Stimulated activated naive CD8-positive, alpha-beta T cell treated with anti-CD3 and anti-CD28 coated beads, Interleukin-15, Interleukin-2, amounts not matched to agents 100 ng/mL and 50 ng/mL, for 24 hours (primary cell): ENCODE data around the gene KLK1.

Source experiments
- H3K27ac Mint-ChIP-seq: one replicate; pipeline ENCODE4 v1.8.0; 2021; ENCODE audit warnings: mild to moderate bottlenecking, mixed read lengths
- H3K27me3 Mint-ChIP-seq: one replicate; pipeline ENCODE4 v1.8.0; 2021; ENCODE audit warnings: mixed read lengths
- H3K36me3 Mint-ChIP-seq: one replicate; pipeline ENCODE4 v1.8.0; 2021; ENCODE audit warnings: low read depth, mixed read lengths
- H3K4me1 Mint-ChIP-seq: one replicate; pipeline ENCODE4 v1.8.0; 2021; ENCODE audit warnings: low read depth, mixed read lengths
- H3K4me3 Mint-ChIP-seq: one replicate; pipeline ENCODE4 v1.8.0; 2021; ENCODE audit warnings: mild to moderate bottlenecking, mixed read lengths
- H3K9me3 Mint-ChIP-seq: one replicate; pipeline ENCODE4 v1.8.0; 2021; ENCODE audit warnings: mixed read lengths

The KLK1 gene

GRCh38 chr19:50829801-50830200, 6.2 kb upstream of the KLK1 start:
- no peaks in the 10 kb centered on the region for H3K36me3 Mint-ChIP-seq
- H3K9me3 Mint-ChIP-seq: no peaks in the 10 kb centered on the region
- H3K27ac Mint-ChIP-seq: no peak overlapping the region
- peaks cover 50% of the 10 kb centered on the region for H3K27me3 Mint-ChIP-seq
- no peaks in the 10 kb centered on the region for H3K4me1 Mint-ChIP-seq
- no peak overlapping the region for H3K4me3 Mint-ChIP-seq

- H3K27me3 Mint-ChIP-seq: peaks cover 47% of the 10 kb centered on the region
- H3K4me3 Mint-ChIP-seq: no peak overlapping the region
- H3K27ac Mint-ChIP-seq: no peak overlapping the region
- no peaks in the 10 kb centered on the region for H3K9me3 Mint-ChIP-seq
- no peaks in the 10 kb centered on the region for H3K36me3 Mint-ChIP-seq
- H3K4me1 Mint-ChIP-seq: no peaks in the 10 kb centered on the region
Observed at GRCh38 chr19:50827476-50827875, 3.9 kb upstream of the KLK1 start.

GRCh38 chr19:50826492-50827240, 3.1 kb upstream of the KLK1 start:
- peaks cover 54% of the 10 kb centered on the region for H3K27me3 Mint-ChIP-seq
- H3K9me3 Mint-ChIP-seq: no peaks in the 10 kb centered on the region
- H3K4me3 Mint-ChIP-seq: no peak overlapping the region
- no peaks in the 10 kb centered on the region for H3K4me1 Mint-ChIP-seq
- no peak overlapping the region for H3K27ac Mint-ChIP-seq
- no peaks in the 10 kb centered on the region for H3K36me3 Mint-ChIP-seq

GRCh38 chr19:50822661-50823208, 852 bp downstream of the KLK1 start:
- H3K9me3 Mint-ChIP-seq: no peaks in the 10 kb centered on the region
- peaks cover 29% of the 10 kb centered on the region for H3K4me1 Mint-ChIP-seq
- H3K27ac Mint-ChIP-seq: no peak overlapping the region

GRCh38 chr19:50821622-50822021, 2.0 kb downstream of the KLK1 start:
- Mint-ChIP-seq H3K36me3 (no peaks in the 10 kb centered on the region), H3K4me3 (no peak overlapping the region), H3K4me1 (peaks cover 40% of the 10 kb centered on the region), H3K9me3 (no peaks in the 10 kb centered on the region), H3K27ac (no peak overlapping the region), H3K27me3 (peaks cover 67% of the 10 kb centered on the region)

More at GRCh38 chr19:50822661-50823208, 852 bp downstream of the KLK1 start:
- Mint-ChIP-seq H3K27me3 (peaks cover 61% of the 10 kb centered on the region), H3K36me3 (no peaks in the 10 kb centered on the region), H3K4me3 (no peak overlapping the region)

- Mint-ChIP-seq H3K27ac (no peak overlapping the region), H3K27me3 (peaks cover 67% of the 10 kb centered on the region), H3K36me3 (no peaks in the 10 kb centered on the region), H3K4me1 (peaks cover 43% of the 10 kb centered on the region), H3K9me3 (no peaks in the 10 kb centered on the region), H3K4me3 (no peak overlapping the region)
Observed at GRCh38 chr19:50821248-50821612, 2.4 kb downstream of the KLK1 start.

GRCh38 chr19:50820549-50821247, 2.9 kb downstream of the KLK1 start:
- Mint-ChIP-seq H3K9me3 (no peaks in the 10 kb centered on the region), H3K27me3 (peaks cover 69% of the 10 kb centered on the region), H3K4me1 (peaks cover 46% of the 10 kb centered on the region), H3K27ac (peak overlapping the region; percentile 39), H3K4me3 (peak overlapping the region; percentile 52), H3K36me3 (no peaks in the 10 kb centered on the region)

- H3K36me3 Mint-ChIP-seq: no peaks in the 10 kb centered on the region
- peaks cover 46% of the 10 kb centered on the region for H3K4me1 Mint-ChIP-seq
- H3K9me3 Mint-ChIP-seq: no peaks in the 10 kb centered on the region
- H3K4me3 Mint-ChIP-seq: peak overlapping the region; percentile 52
- peak overlapping the region; percentile 39 for H3K27ac Mint-ChIP-seq
- H3K27me3 Mint-ChIP-seq: peaks cover 75% of the 10 kb centered on the region
Observed at GRCh38 chr19:50820086-50820485, 3.5 kb downstream of the KLK1 start.

- Mint-ChIP-seq H3K27me3 (peaks cover 79% of the 10 kb centered on the region), H3K36me3 (no peaks in the 10 kb centered on the region), H3K27ac (no peak overlapping the region), H3K9me3 (no peaks in the 10 kb centered on the region), H3K4me1 (peaks cover 46% of the 10 kb centered on the region), H3K4me3 (no peak overlapping the region)
Observed at GRCh38 chr19:50819636-50820035, 4.0 kb downstream of the KLK1 start.

GRCh38 chr19:50818859-50819472, 4.6 kb downstream of the KLK1 start:
- no peaks in the 10 kb centered on the region for H3K36me3 Mint-ChIP-seq
- peak overlapping the region; percentile 51 for H3K4me3 Mint-ChIP-seq
- no peaks in the 10 kb centered on the region for H3K9me3 Mint-ChIP-seq
- peaks cover 46% of the 10 kb centered on the region for H3K4me1 Mint-ChIP-seq
- H3K27me3 Mint-ChIP-seq: peaks cover 80% of the 10 kb centered on the region
- no peak overlapping the region for H3K27ac Mint-ChIP-seq

GRCh38 chr19:50817941-50818858, 5.4 kb downstream of the KLK1 start:
- H3K4me3 Mint-ChIP-seq: peak overlapping the region; percentile 63
- no peaks in the 10 kb centered on the region for H3K9me3 Mint-ChIP-seq
- no peak overlapping the region for H3K27ac Mint-ChIP-seq
- H3K27me3 Mint-ChIP-seq: peaks cover 79% of the 10 kb centered on the region
- H3K4me1 Mint-ChIP-seq: peaks cover 46% of the 10 kb centered on the region
- no peaks in the 10 kb centered on the region for H3K36me3 Mint-ChIP-seq

GRCh38 chr19:50815439-50815838, 8.1 kb downstream of the KLK1 start:
- no peaks in the 10 kb centered on the region for H3K36me3 Mint-ChIP-seq
- H3K9me3 Mint-ChIP-seq: no peaks in the 10 kb centered on the region
- H3K27me3 Mint-ChIP-seq: peaks cover 54% of the 10 kb centered on the region
- peaks cover 37% of the 10 kb centered on the region for H3K4me1 Mint-ChIP-seq
- H3K27ac Mint-ChIP-seq: no peak overlapping the region
- H3K4me3 Mint-ChIP-seq: no peak overlapping the region

- Mint-ChIP-seq H3K27me3 (peaks cover 51% of the 10 kb centered on the region), H3K4me3 (no peak overlapping the region), H3K27ac (no peak overlapping the region), H3K36me3 (no peaks in the 10 kb centered on the region), H3K4me1 (peaks cover 32% of the 10 kb centered on the region), H3K9me3 (no peaks in the 10 kb centered on the region)
Observed at GRCh38 chr19:50814883-50815282, 8.7 kb downstream of the KLK1 start.

- Mint-ChIP-seq H3K36me3 (no peaks in the 10 kb centered on the region), H3K4me1 (peaks cover 14% of the 10 kb centered on the region), H3K27ac (no peak overlapping the region), H3K4me3 (no peak overlapping the region), H3K9me3 (no peaks in the 10 kb centered on the region), H3K27me3 (peaks cover 37% of the 10 kb centered on the region)
Observed at GRCh38 chr19:50812474-50812873, 11.1 kb downstream of the KLK1 start.
